ENCODE data around the gene CCDC60. TPM values are rescaled to one million over a fixed set of nuclear protein-coding genes. Genes with fewer than 3 reads are reported as not detected.

Gene CCDC60
- total and polyA plus RNA-seq, 2 experiments from 2014 or later: not detected

- H3K79me2 ChIP-seq (ENCODE audit: insufficient read depth): no peaks in the 10 kb centered on the region
- no peak overlapping the region for H3K9ac ChIP-seq
- H4K20me1 ChIP-seq (ENCODE audit: insufficient read depth): no peaks in the 10 kb centered on the region
- no peaks in the 10 kb centered on the region for H3K9me2 ChIP-seq (ENCODE audit: insufficient read depth)
- no peak overlapping the region for H3K4me3 ChIP-seq
- no peak overlapping the region for H3K4me2 ChIP-seq (ENCODE audit: unreplicated experiment)
- no peaks in the 10 kb centered on the region for H3K4me1 ChIP-seq (ENCODE audit: insufficient read depth)
- H3K27ac ChIP-seq: no peak overlapping the region
- in situ Hi-C loops (cut with MboI): no loop called here
- H3K27me3 ChIP-seq (replicated peaks; ENCODE audit: insufficient read depth): no peaks in the 10 kb centered on the region
- no peaks in the 10 kb centered on the region for H3K9me3 ChIP-seq (ENCODE audit: low read depth)
- no peaks in the 10 kb centered on the region for H3K36me3 ChIP-seq (ENCODE audit: low read depth)
- no peak for DNase-seq
- WGBS, 2 experiments (ENCODE audit: low coverage in 1 of 2, low lambda C conversion rate in 2 of 2, missing lambda C conversion rate in 2 of 2): 27 to 36% methylated on average over 6 of the region's 6 CpGs
- no peak overlapping the region for H2AFZ ChIP-seq
- no peaks in the 10 kb centered on the region for H3F3A ChIP-seq (ENCODE audit: insufficient read depth)
- TF ChIP-seq EZH2phosphoT487 (IDR thresholded peaks at IDR 0.05; ENCODE audit: insufficient read depth, low read depth): no peak
- TF ChIP-seq EZH2 (IDR thresholded peaks at IDR 0.05; ENCODE audit: insufficient read depth, poor library complexity, severe bottlenecking): no peak
These were observed 106.4 kb downstream of the CCDC60 start for GRCh38 chr12:119440803-119441360.

DNA sequence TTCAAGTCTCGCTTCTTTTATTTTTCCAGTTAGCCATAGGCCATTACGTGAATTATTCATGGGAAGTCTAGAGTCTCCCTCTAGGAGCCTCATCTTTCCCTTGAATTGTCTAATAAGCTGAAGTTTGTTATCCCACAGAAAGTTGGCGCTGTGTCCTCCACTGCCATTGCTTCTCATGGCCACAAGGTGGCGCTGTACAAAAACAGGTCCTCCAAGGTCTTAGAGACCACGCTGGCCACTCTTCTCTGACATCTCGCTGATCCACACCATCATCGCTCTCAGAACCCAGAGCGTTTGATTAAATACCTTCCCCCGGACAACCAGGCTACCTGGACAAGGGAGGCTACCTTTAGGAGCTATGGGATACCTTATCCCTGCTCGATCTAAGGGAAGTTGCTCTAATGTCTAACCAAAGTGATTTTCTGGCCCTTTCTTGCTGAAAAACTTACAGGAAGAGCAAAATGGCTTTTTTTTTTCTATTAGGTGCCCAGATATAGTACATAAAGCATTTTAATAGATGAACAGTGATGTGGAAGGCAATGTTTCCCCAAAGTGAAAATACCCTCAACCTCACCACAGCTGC lies 110.0 kb downstream of the CCDC60 start:
- Histone ChIP-seq H4K20me1 (ENCODE audit: insufficient read depth) (no peaks in the 10 kb centered on the region), H3K79me2 (ENCODE audit: insufficient read depth) (no peaks in the 10 kb centered on the region), H3K27ac (no peak overlapping the region), H3K4me3 (no peak overlapping the region), H3K9ac (no peak overlapping the region), H3K9me2 (ENCODE audit: insufficient read depth) (no peaks in the 10 kb centered on the region), H3K9me3 (ENCODE audit: low read depth) (no peaks in the 10 kb centered on the region), H3K4me1 (ENCODE audit: insufficient read depth) (no peaks in the 10 kb centered on the region), H3K4me2 (ENCODE audit: unreplicated experiment) (no peak overlapping the region), H3K27me3 (replicated peaks; ENCODE audit: insufficient read depth) (no peaks in the 10 kb centered on the region), H3K36me3 (ENCODE audit: low read depth) (no peaks in the 10 kb centered on the region), H2AFZ (no peak overlapping the region), H3F3A (ENCODE audit: insufficient read depth) (no peaks in the 10 kb centered on the region)
- TF ChIP-seq EZH2phosphoT487 (IDR thresholded peaks at IDR 0.05; ENCODE audit: insufficient read depth, low read depth): no peak
- TF ChIP-seq EZH2 (IDR thresholded peaks at IDR 0.05; ENCODE audit: insufficient read depth, poor library complexity, severe bottlenecking): no peak
- DNase-seq: peak; percentile 33
- in situ Hi-C loops (cut with MboI): no loop called here
- WGBS, 2 experiments (ENCODE audit: low coverage in 1 of 2, low lambda C conversion rate in 2 of 2, missing lambda C conversion rate in 2 of 2): 23 to 32% methylated on average over 10 of the region's 10 CpGs

DNA sequence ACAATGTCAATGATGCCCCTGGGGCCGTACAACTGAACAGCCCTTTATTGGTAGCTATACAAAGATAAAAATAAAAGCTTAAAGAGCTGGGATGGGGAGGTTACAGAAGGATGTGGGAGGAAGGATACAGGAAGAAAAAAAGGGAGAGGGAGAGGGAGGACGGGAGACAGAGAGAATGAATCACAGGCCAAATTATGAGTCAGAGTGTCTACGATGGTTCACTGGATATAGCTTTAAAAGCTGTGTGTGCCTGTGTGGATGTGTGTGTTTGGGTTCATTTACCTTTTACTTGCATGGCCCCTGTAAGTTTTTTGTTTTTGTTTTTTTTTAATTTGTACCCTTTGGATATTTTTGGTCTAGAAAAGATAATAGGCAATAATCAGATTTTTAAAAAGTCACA lies 111.9 kb downstream of the CCDC60 start:
- Histone ChIP-seq H3K4me2 (ENCODE audit: unreplicated experiment) (no peak overlapping the region), H3K27ac (no peak overlapping the region), H3K9me3 (ENCODE audit: low read depth) (no peaks in the 10 kb centered on the region), H3K4me3 (no peak overlapping the region), H3K4me1 (ENCODE audit: insufficient read depth) (no peaks in the 10 kb centered on the region), H3K36me3 (ENCODE audit: low read depth) (no peaks in the 10 kb centered on the region), H3K79me2 (ENCODE audit: insufficient read depth) (no peaks in the 10 kb centered on the region), H3K27me3 (replicated peaks; ENCODE audit: insufficient read depth) (no peaks in the 10 kb centered on the region), H3K9me2 (ENCODE audit: insufficient read depth) (no peaks in the 10 kb centered on the region), H3F3A (ENCODE audit: insufficient read depth) (no peaks in the 10 kb centered on the region), H3K9ac (no peak overlapping the region), H4K20me1 (ENCODE audit: insufficient read depth) (no peaks in the 10 kb centered on the region), H2AFZ (no peak overlapping the region)
- WGBS, 2 experiments (ENCODE audit: low coverage in 1 of 2, low lambda C conversion rate in 2 of 2, missing lambda C conversion rate in 2 of 2): 24 to 33% methylated on average over 3 of the region's 3 CpGs
- in situ Hi-C loops (cut with MboI): no loop called here
- DNase-seq: peak; percentile 29
- no peak for TF ChIP-seq EZH2phosphoT487 (IDR thresholded peaks at IDR 0.05; ENCODE audit: insufficient read depth, low read depth)
- TF ChIP-seq EZH2 (IDR thresholded peaks at IDR 0.05; ENCODE audit: insufficient read depth, poor library complexity, severe bottlenecking): no peak

- 28 to 35% methylated on average over 7 of the region's 7 CpGs for WGBS, 2 experiments (ENCODE audit: low coverage in 1 of 2, low lambda C conversion rate in 2 of 2, missing lambda C conversion rate in 2 of 2)
- no peaks in the 10 kb centered on the region for H3K27me3 ChIP-seq (replicated peaks; ENCODE audit: insufficient read depth)
- in situ Hi-C loops (cut with MboI): no loop called here
These were observed 112.6 kb downstream of the CCDC60 start for GRCh38 chr12:119447126-119447525.

More at GRCh38 chr12:119447126-119447525, 112.6 kb downstream of the CCDC60 start:
- Histone ChIP-seq H3K9ac (no peak overlapping the region), H3K4me3 (no peak overlapping the region), H2AFZ (no peak overlapping the region), H4K20me1 (ENCODE audit: insufficient read depth) (no peaks in the 10 kb centered on the region), H3K79me2 (ENCODE audit: insufficient read depth) (no peaks in the 10 kb centered on the region), H3K27ac (no peak overlapping the region), H3K4me1 (ENCODE audit: insufficient read depth) (no peaks in the 10 kb centered on the region), H3F3A (ENCODE audit: insufficient read depth) (no peaks in the 10 kb centered on the region), H3K9me3 (ENCODE audit: low read depth) (no peaks in the 10 kb centered on the region), H3K4me2 (ENCODE audit: unreplicated experiment) (no peak overlapping the region), H3K36me3 (ENCODE audit: low read depth) (no peaks in the 10 kb centered on the region), H3K9me2 (ENCODE audit: insufficient read depth) (no peaks in the 10 kb centered on the region)
- TF ChIP-seq EZH2 (IDR thresholded peaks at IDR 0.05; ENCODE audit: insufficient read depth, poor library complexity, severe bottlenecking) (no peak), EZH2phosphoT487 (IDR thresholded peaks at IDR 0.05; ENCODE audit: insufficient read depth, low read depth) (no peak)
- no peak for DNase-seq

Data from GM23248 (cell line).